Esophagus squamous epithelium (tissue), 4 donors: ENCODE data around the gene RASGRF2.

ENCODE experiments used
- CTCF ChIP-seq, 6 experiments: fragments of 450-650 bp in 4 of 6; fragments of 200-600 bp in 2 of 6; sonication (generic) in 2 of 6; IDR thresholded peaks; one replicate each; pipeline ENCODE4 v1.5.1; 2016 to 2019; ENCODE audit warnings: antibody characterized with exemption in 6 of 6, mild to moderate bottlenecking in 4 of 6, moderate library complexity in 4 of 6
- POLR2A ChIP-seq, 4 donors: fragments of 450-650 bp; IDR thresholded peaks; one replicate each; pipeline ENCODE4 v1.6.1; 2017; ENCODE audit warnings: antibody characterized with exemption in 4 of 4, mild to moderate bottlenecking in 4 of 4, moderate library complexity in 3 of 4

DNA sequence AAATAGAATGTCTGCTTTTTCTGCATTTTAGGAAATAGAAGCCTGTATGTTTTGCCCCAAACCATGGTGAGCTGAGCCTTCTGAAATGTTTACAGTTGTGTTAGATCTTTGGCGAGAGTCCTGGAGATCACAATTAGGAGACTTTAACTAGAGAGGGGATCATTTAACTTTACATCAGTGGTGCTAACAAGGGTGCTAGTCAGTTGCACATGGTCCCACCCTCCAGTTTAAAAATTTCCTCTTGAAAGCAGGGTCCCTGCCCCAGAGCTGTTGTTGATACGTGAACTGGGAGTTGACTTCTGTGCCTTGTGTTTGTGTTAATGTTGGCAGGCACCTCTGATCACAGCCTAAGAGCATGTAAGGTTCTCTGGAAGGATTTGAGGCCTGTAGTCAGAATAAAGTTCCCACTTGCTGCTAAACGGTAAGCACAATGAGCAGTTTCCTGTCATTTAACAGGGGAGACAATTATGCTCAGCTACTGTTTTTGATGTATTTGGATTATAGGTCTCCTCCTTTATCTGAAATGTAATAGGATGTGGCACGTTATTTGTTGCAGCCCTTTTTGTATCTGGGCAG lies 43.7 kb downstream of the RASGRF2 start:
- TF ChIP-seq CTCF (IDR thresholded peaks at IDR 0.05) (no peak), POLR2A (IDR thresholded peaks at IDR 0.05) (no peak)
